Heart left ventricle (tissue), 13 donors: ENCODE results near the gene BNC2.

Source experiments
- POLR2A ChIP-seq, 2 donors: fragments of 450-650 bp; IDR thresholded peaks; one replicate each; pipeline ENCODE4 v1.6.1; 2017; ENCODE audit warnings: antibody characterized with exemption in 2 of 2, mild to moderate bottlenecking in 2 of 2, moderate library complexity in 2 of 2
- TF ChIP-seq, protein P1 (sequence below), 12 donors: fragments of 200-600 bp; sonication (generic) in 4 of 12; IDR thresholded peaks; one replicate each; pipeline versions ENCODE4 v1.5.0 to v1.8.0; 2018 to 2022; ENCODE audit warnings: antibody characterized with exemption in 12 of 12, mild to moderate bottlenecking in 5 of 12
- donor health status: ischemic (EF 13 %, LVEDD 7.1; RV severe dilation, severe dysfunction).
- donor health status: DM: no; HTN: yes; CAD: no.
- donor health status: DM: no; HTN: no; CAD: no.
- donor health status: ischemic (EF 25% LVEDD 6.9; RV normal size, moderate dysfunction).
- donor health status: ischemic (EF 25% LVEDD 5.7; RV mildly dilated, moderate dysfunction).
- donor health status: ischemic (EF 35%, LVEDD 5.7; RV mildly dilated, moderate dysfunction).
- donor health status: nonischemic (EF 11% LVEDD 7.7; RV severe dilation, severe dysfunction).
- donor health status: DM: yes; HTN: yes; CAD: no.
- donor health status: PGD.
- donor health status: ischemic (EF 29% LVEDD 5.4; RV normal size, mild dysfunction).
- donor health status: nonischemic (EF 23%, LVEDD 6.1; RV moderate dilation, normal function).

DNA sequence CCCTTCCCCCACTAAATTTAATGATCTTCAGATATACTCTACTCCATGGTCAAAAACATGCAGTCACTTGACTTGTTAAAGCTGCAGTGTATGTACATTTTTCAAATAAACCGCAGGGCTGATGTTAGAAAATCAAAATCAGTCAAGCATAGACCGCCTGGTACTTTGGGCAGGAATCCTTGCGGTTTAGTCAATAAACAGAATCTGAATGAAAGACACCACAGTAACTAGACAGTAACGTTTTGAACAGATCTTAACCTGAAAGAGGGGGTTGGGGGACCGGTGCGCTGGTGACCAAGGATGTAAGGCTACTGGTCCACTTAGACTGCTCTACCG is 188.8 kb downstream of the BNC2 start:
- TF ChIP-seq, protein P1, sequence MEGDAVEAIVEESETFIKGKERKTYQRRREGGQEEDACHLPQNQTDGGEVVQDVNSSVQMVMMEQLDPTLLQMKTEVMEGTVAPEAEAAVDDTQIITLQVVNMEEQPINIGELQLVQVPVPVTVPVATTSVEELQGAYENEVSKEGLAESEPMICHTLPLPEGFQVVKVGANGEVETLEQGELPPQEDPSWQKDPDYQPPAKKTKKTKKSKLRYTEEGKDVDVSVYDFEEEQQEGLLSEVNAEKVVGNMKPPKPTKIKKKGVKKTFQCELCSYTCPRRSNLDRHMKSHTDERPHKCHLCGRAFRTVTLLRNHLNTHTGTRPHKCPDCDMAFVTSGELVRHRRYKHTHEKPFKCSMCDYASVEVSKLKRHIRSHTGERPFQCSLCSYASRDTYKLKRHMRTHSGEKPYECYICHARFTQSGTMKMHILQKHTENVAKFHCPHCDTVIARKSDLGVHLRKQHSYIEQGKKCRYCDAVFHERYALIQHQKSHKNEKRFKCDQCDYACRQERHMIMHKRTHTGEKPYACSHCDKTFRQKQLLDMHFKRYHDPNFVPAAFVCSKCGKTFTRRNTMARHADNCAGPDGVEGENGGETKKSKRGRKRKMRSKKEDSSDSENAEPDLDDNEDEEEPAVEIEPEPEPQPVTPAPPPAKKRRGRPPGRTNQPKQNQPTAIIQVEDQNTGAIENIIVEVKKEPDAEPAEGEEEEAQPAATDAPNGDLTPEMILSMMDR (IDR thresholded peaks at IDR 0.05), result no peak
- no peak for TF ChIP-seq POLR2A (IDR thresholded peaks at IDR 0.05)
